GM13977 (cell line): ENCODE results near the gene AUTS2.

Source experiments
- DNase-seq: peaks from one replicate; pipeline ENCODE4 v3.0.0; 2012; ENCODE audit warnings: low spot score
- in situ Hi-C: fragments of 300-500 bp; cut with MboI; formaldehyde crosslinking; loops from one replicate; pipeline ENCODE4 v1.12.0; 2022; ENCODE audit warnings: low sequenced_read_pairs, low pct_unique_long_range_greater_than_20kb, mixed read lengths, inconsistent platforms; ENCODE audit not compliant: unreplicated experiment
- TF ChIP-seq, protein P1 (sequence below): IDR thresholded peaks from 2 replicates; pipeline ENCODE4 v1.5.1; 2012; ENCODE audit warnings: mild to moderate bottlenecking, control low read depth; ENCODE audit not compliant: insufficient read depth; ENCODE audit errors: extremely low read depth, missing control alignments

AUTS2 gene

DNA sequence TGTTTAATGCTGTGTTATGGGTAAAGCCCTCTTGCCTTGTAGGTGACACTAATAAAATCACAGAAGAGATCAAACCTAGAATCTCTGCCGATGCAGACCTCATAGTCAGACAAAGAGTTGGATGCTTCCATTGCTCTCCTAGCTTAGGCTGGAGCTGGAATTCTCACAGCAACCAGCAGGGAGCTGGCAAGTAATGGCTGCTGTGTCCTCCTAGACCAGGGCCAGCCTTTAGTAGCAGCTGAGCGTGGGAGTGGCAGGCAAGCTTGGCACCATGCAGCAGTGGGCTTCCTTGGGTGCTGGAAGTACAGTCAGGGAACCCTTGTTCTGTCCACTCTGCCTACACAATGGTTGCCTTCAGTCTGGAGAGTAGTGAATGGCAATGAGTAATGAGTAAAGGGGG is 935.3 kb downstream of the AUTS2 start:
- in situ Hi-C loops, result no loop called here
- TF ChIP-seq, protein P1, sequence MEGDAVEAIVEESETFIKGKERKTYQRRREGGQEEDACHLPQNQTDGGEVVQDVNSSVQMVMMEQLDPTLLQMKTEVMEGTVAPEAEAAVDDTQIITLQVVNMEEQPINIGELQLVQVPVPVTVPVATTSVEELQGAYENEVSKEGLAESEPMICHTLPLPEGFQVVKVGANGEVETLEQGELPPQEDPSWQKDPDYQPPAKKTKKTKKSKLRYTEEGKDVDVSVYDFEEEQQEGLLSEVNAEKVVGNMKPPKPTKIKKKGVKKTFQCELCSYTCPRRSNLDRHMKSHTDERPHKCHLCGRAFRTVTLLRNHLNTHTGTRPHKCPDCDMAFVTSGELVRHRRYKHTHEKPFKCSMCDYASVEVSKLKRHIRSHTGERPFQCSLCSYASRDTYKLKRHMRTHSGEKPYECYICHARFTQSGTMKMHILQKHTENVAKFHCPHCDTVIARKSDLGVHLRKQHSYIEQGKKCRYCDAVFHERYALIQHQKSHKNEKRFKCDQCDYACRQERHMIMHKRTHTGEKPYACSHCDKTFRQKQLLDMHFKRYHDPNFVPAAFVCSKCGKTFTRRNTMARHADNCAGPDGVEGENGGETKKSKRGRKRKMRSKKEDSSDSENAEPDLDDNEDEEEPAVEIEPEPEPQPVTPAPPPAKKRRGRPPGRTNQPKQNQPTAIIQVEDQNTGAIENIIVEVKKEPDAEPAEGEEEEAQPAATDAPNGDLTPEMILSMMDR, result no peak

DNA sequence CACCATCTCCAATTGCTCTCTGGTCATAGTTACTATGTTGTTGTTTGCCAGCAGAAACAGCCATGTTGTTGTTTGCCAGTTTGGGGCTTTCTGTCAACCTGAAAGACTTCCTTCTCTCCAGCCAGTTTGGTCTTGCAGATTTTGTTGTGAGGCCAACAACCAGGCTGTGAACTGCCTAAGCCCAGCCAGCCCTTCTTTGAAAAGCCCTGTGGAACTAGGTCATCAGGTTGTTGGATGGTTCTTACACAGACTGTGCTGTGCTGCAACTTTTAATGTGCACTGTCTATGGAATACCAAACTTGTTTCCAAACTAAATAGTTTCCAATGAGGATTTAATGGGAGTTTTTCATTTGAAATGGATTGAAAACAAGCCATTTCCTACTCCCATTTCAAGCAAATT is 940.9 kb downstream of the AUTS2 start:
- in situ Hi-C loops, result no loop called here
- DNase-seq, result no peak
- TF ChIP-seq, protein P1, result no peak

More for the DNA sequence above, 935.3 kb downstream of the AUTS2 start:
- no peak for DNase-seq

DNA sequence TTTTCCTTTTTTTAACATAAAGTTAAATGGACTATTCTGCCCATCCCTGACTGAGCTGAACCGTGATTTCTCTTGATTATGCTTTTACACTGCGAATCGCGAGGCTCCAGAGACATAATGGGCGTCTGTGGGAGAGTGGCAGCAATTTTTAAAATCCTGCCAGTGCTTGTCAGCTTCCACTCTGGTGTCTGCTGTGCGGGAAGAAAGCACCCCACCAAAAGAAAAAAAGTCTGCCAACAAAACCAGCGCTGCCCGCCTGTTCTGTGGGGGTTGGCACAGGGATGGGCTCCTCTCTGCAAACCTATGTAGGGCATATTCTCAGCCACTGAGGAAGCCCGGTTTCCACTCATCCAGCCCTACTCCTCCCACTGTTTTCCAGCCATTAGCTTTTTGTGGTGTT is 941.3 kb downstream of the AUTS2 start:
- in situ Hi-C loops, result no loop called here
- no peak for DNase-seq
- TF ChIP-seq, protein P1, result no peak

DNA sequence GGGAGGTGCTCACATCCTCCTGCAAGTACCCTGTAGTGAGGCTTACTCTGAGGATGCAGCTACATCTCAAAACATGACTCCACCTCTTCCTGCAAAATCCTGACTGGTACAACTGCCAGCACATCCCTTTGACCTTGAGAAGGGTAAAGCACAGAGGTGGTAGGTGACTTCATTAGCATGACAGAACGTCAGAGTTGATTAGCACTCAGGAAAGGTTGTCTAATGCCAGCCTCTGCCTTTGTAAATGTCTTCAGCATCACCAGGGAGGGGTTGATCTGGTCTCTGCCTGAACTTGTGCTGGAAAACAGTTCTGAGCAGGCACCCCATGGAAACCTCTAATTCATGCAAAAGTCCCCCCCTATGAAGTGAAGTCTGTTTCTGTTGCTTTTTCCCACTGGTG is 942.4 kb downstream of the AUTS2 start:
- in situ Hi-C loops, result no loop called here
- TF ChIP-seq, protein P1, result no peak
- no peak for DNase-seq

DNA sequence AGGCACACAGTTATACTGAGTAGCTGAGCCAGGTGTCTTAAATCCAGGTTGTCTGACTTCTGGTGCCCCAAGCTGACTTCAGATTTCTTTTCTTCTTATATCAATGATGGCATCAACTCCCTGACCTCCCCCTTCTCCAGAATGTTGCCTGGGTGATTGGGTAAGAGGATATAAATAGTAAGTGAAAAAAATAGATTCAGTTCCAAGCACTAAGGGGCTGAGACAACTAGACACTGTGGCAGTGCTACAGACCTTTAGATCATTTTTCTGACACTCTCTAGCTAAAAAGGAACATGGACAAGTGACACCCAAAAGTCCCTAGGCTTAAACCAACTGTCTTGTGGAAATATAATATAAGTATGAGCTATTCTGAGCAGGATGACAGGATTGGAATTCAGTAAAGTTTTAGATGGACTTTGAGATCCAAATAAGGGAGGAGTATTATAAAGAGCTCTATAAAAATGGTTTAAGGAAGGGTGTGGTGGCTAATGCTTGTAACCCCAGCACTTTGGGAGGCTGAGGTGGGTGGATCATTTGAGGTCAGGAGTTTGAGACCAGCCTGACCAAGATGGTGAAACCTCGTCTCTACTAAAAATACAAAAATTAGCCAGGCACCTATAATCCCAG is 944.6 kb downstream of the AUTS2 start:
- in situ Hi-C loops, result no loop called here
- TF ChIP-seq, protein P1, result no peak
- DNase-seq, result no peak

DNA sequence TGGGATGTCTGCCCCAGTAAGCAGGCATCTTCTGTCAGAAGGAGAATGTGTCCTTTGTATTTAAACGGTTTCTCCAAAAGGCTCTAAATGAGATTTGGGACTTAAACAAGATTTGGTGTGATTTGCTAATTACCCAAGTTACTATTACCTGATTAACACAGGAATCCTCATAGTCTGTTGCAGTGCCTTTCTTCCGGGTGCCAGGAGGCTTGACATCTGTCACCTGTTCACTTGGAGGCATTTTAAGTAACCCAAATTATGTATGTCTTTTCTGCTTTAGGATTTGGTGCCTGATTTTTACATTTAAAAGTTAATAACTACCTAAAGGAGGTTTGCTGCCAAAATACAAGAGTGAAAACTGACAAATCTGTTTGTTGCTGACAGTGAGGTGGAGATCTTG is 945.7 kb downstream of the AUTS2 start:
- TF ChIP-seq, protein P1, result no peak
- in situ Hi-C loops, result no loop called here
- DNase-seq, result no peak

DNA sequence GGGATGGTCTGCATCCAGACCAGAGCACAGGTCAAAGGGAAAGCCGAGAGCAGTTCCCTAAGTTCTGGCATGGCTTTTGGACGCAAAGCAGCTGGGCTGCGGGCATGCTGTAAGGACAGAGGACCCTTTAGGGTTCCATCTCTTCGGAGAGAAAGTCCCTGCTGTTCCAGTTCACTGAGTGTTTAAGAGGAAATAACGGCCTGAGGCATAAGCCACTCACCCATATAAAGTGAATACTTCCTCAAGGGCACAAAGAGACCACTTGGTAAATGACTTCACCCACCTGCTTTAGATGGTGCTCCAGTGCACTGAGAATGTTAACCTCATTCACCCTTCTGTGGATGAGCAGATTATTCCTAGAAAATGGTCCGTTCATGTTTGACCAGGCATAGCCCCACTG is 946.9 kb downstream of the AUTS2 start:
- in situ Hi-C loops, result no loop called here
- peak; percentile 15 for DNase-seq
- TF ChIP-seq, protein P1, result no peak
